ENCODE results near the gene ATXN1.

Gene ATXN1

GRCh38 chr6:16490616-16491015 is 270.6 kb downstream of the ATXN1 start:
- no peak for DNase-seq

DNA sequence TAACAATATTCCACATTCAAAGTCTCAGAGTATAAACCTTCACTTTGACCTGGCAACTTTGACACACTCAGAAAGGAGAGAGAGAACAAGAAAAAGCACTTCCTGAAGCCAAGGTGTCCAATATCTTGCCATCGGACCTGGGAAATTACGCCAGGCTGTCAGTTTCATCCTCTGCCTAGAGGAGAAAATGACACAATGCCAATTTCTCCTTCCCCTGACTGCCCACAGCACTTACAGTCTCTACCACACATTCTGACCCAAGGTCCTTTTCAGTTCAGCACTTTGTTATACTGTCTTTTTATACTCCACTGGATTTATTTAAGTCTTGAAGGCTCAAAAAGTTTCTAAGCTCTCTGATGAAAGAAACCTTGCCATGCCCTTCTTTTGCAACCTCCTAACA is 272.4 kb downstream of the ATXN1 start:
- DNase-seq, result no peak

DNA sequence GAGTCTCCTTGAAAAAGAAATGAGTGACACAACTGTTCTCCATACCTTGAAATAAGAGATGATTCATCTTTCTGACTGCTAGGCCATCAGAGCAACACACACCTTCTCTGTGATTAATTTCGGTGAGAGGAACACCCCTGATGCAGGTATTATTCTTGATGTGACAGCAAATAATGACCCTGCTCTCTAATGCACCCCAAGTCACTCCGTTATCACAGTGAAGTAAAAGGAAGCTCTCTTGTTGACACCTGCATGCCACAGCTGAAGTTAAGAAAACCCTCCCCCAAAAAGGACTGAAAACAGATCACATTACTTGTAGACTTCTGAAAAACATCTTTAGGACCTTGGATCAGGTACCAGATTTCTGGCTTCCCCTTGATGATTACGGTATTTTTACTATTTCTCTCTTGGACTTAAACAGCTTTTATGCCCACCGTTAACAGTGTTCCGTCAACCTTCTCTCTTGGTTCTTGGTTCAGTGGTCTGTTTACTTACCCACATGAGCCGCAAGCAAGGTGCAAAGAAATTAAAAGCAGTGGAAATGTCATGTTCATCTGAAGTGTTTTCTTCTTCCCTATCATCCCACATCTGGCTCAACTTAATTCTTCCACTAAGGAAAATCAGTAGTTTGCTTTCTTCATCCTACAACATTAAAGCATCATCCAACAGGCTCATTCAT is 273.1 kb downstream of the ATXN1 start:
- DNase-seq, result no peak

GRCh38 chr6:16486661-16487060 is 274.6 kb downstream of the ATXN1 start:
- DNase-seq, result no peak

DNA sequence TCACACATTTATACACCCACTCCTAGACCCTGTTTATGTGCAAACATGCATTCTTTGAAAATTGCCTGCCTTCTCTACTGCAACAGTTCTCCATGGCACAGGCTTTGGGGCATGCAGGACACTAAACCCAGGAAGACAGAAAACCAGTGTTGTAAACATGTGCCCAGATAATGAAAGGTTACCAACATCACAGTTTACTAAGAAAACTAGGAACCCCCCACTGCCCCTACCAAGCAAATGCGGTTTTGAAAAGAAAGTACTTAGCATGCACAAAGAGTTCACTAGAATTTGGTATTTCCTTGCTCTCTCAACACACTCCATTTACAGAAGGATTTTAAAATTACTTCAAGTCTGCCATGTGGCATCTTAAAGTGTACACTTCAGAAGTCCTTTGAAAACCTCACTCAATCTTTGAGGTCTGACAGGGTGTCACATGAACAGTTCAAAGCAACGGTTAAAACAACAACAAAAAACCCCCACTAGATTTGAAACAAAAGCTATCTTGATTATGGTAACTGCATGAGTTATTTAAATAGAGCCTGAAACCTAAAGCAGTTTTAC is 277.9 kb downstream of the ATXN1 start:
- DNase-seq, result no peak

DNA sequence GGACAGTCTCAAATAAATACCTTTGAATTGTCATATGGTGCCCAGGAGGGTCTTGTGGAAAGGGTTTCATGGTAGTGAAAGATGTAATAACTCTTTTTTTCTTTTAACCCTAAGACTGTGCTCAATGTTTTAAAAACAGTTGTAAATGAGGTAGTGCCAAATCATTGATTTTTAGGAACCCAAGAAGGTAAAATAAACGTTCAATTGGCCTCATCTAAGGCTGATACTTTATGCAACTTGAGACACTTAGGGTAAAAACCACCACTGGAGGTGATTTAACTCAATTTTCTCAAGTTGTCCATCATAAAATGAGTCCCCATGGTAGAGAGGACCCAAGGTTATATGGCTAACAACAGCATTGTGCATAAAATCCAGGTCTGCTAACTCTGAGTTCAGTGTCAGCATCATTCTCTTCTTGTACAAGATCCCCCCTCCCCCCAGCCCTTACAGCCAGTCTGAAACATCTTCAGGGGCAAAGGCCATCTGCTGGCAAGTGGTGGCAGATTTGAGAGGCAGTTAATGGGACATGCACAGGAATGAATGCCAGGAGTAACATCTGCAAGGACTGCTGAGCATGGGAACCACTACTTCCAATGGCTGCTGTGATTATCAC is 278.5 kb downstream of the ATXN1 start:
- DNase-seq, result no peak

DNA sequence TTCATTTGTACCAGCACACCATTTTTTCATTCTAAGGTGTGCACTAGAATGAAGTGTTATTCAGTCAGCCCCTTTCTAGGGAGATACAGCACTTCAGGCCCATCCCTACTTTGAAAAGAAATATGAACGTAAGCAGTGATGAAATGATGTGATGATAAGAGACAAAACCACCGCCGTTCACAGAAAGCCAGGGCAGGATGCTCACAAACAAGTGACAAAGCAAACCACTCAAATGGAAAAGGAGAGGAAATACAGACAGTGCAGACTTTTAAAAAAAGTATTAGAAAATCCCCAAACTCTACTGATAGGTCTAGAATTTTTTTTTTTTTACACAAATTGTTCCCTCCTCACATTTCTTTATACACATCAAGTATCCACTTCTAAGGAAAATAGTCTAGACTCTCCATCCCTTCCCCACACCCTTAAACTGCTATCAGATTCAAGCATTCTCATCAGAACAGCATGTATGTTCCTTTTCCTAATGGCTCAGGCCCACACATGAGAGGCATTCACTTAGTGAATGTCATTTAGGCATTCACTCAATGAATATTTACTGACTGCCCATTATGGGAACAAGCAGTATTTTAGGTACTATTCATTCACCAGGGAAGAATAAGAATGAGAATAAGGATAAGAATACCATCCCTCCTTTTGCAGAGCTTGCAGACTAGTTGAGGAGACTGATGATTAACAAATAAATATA is 279.4 kb downstream of the ATXN1 start:
- peak; percentile 27 for DNase-seq

GRCh38 chr6:16480763-16481560 is 280.3 kb downstream of the ATXN1 start:
- DNase-seq, result no peak

GRCh38 chr6:16477367-16478149 is 283.7 kb downstream of the ATXN1 start:
- no peak for DNase-seq

DNA sequence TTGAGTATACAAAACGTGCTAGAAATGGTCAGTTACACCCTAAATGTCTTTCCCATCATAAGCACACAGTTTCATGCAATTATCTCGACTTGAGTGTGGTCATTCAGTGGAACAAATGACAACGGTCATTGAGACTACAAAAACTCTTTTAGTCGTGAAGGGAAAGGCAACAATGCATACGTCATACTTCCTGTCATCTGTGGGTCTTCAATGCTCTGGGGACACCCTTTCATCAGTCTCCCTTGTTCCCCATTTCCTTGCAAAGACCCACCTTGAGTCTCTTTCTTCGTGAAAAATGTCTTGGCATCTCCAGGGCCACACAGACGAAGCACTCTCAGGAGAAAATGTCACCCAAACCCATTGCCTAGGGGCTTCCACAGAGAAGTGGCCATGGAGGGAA is 284.4 kb downstream of the ATXN1 start:
- no peak for DNase-seq

- no peak for DNase-seq
Measured at GRCh38 chr6:16475494-16475781, 285.8 kb downstream of the ATXN1 start.

GRCh38 chr6:16474772-16475493 is 286.3 kb downstream of the ATXN1 start:
- DNase-seq, result no peak

DNA sequence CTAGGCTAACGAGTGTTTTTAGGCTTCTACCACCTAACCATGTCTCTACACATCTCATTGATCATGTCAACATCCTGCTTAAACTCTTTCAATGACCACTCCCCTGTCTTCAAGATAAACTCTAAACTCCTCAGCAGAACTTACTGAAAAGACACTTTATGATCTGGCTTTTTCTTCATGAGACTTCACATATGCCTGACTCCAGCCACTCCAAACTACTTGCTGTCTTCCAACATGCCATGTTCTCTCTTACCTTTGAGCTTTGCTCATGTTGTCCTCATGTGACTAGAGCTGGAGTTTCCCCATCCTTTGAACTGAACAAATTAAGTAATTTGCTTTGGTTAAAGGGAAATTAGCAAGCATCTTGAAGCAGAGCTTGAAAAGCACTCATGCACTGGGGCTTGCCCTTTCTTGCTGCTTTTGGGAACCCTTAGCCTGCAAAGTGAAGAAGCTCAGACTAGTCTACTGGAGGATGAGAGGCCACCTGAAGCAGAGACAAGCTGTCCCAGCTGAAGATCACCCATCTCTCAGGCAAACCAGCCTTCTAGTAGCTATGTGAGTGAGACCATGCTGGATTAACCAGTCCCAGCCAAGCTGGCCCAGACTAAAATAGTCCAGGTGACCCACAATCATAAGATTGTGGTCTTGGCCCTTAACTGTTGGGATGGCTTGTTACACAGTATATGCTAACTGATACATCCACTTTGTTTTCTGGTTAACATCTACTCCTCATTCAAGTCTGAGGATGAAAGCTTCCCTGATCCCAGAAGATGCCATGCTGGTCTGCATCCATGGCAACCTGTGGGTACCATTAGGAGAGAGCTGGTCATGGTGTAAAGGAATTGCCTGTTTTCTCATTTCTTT is 287.1 kb downstream of the ATXN1 start:
- DNase-seq, result no peak

- no peak for DNase-seq
Measured at GRCh38 chr6:16473184-16473907, 287.9 kb downstream of the ATXN1 start.

GRCh38 chr6:16472349-16473069 is 288.8 kb downstream of the ATXN1 start:
- no peak for DNase-seq

GRCh38 chr6:16471910-16472297 is 289.4 kb downstream of the ATXN1 start:
- DNase-seq, result no peak

- DNase-seq, result no peak
Measured at GRCh38 chr6:16471222-16471909, 289.9 kb downstream of the ATXN1 start.

- no peak for DNase-seq
Measured at GRCh38 chr6:16470502-16471221, 290.6 kb downstream of the ATXN1 start.

Measured in effector CD8-positive, alpha-beta T cell (primary cell).